Measurements from ENCODE around the gene ARPC2. TPM values are rescaled to one million over a fixed set of nuclear protein-coding genes. Genes with fewer than 3 reads are reported as not detected.
A peak's percentile ranks its signal among the peaks of the same experiment; 100 is the strongest.

The ARPC2 gene
- total RNA-seq, 4 donors from 2014 or later, result 181 to 231 (median 193) TPM

GRCh38 chr2:218291318-218292047 is 74.5 kb downstream of the ARPC2 start:
- no peaks in the 10 kb centered on the region for H3K27me3 ChIP-seq
- intact Hi-C loops (cut with DNase I; ENCODE audit: low total_unique reads), result loop anchor here (1.0 to 5.0 kb wide), 4 partner anchors 19 to 366 kb away; partner anchors contain the start of genes BCS1L, CNOT9, USP37 and ZNF142
- ATAC-seq (peak; percentile 3 to 5), DNase-seq (peak in 1 of 2 donors; percentile 40)
- H3K36me3 ChIP-seq, result no peaks in the 10 kb centered on the region
- peak overlapping the region; percentile 71 to 100 (median 96) for H3K4me3 ChIP-seq
- in situ Hi-C loops (cut with MboI; ENCODE audit: low sequenced_read_pairs in 4 of 4), result loop anchor here in 3 of 4 donors (25.0 kb wide), 1 partner anchor 371 kb away; the partner anchor contains the start of genes BCS1L (in 3 of the 3), RNF25 (in 3 of the 3), STK36 (in 3 of the 3) and ZNF142 (in 3 of the 3)
- TF ChIP-seq POLR2A (IDR thresholded peaks at IDR 0.05) (no peak), CTCF (IDR thresholded peaks at IDR 0.05 in 4 of 5, conservative IDR thresholded peaks at IDR 0.05 in 1 of 5) (no peak)
- H3K4me1 ChIP-seq, result peaks cover 45 to 57% of the 10 kb centered on the region in 2 donors
- no peaks in the 10 kb centered on the region for H3K9me3 ChIP-seq
- peak overlapping the region; percentile 93 to 100 (median 98) for H3K27ac ChIP-seq

GRCh38 chr2:218292048-218293014 is 75.3 kb downstream of the ARPC2 start, which contains the start of gene TMBIM1:
TSS of gene TMBIM1 (minus strand) at chr2:218292503. CDS start at chr2:218282141, 10,362 bp downstream.
- TF ChIP-seq CTCF (IDR thresholded peaks at IDR 0.05 in 4 of 5, conservative IDR thresholded peaks at IDR 0.05 in 1 of 5), result peak; percentile 75 to 100 (median 98)
- TF ChIP-seq POLR2A (IDR thresholded peaks at IDR 0.05), result peak; percentile 89 to 95
- Histone ChIP-seq H3K36me3 (no peaks in the 10 kb centered on the region), H3K27ac (peak within 1 kb of the TSS; percentile 93 to 100 (median 98)), H3K4me1 (peaks cover 43 to 48% of the 10 kb centered on the region in 2 donors), H3K4me3 (peak within 1 kb of the TSS; percentile 71 to 100 (median 96)), H3K27me3 (no peaks in the 10 kb centered on the region), H3K9me3 (no peaks in the 10 kb centered on the region)
- in situ Hi-C loops (cut with MboI; ENCODE audit: low sequenced_read_pairs in 4 of 4), result loop anchor here in 3 of 4 donors (25.0 kb wide), 1 partner anchor 370 kb away; the partner anchor contains the start of genes BCS1L (in 3 of the 3), RNF25 (in 3 of the 3), STK36 (in 3 of the 3) and ZNF142 (in 3 of the 3)
- intact Hi-C loops (cut with DNase I; ENCODE audit: low total_unique reads), result loop anchor here (1.0 to 5.0 kb wide), 3 partner anchors 104 to 365 kb away; partner anchors contain the start of genes BCS1L, CNOT9, USP37 and ZNF142
- ATAC-seq (peak; percentile 74 to 83), DNase-seq (peak; percentile 56 to 78)

- TF ChIP-seq CTCF (IDR thresholded peaks at IDR 0.05 in 4 of 5, conservative IDR thresholded peaks at IDR 0.05 in 1 of 5) (no peak), POLR2A (IDR thresholded peaks at IDR 0.05) (no peak)
- no peak for ATAC-seq
- peaks cover 28 to 34% of the 10 kb centered on the region in 2 donors for H3K4me1 ChIP-seq
- no peak overlapping the region for H3K4me3 ChIP-seq
- in situ Hi-C loops (cut with MboI; ENCODE audit: low sequenced_read_pairs in 4 of 4), result loop anchor here in 3 of 4 donors (25.0 kb wide), 1 partner anchor 368 kb away; the partner anchor contains the start of genes BCS1L (in 3 of the 3), RNF25 (in 3 of the 3), STK36 (in 3 of the 3) and ZNF142 (in 3 of the 3)
- H3K27ac ChIP-seq, result no peak overlapping the region
- H3K27me3 ChIP-seq, result no peaks in the 10 kb centered on the region
- H3K9me3 ChIP-seq, result no peaks in the 10 kb centered on the region
- intact Hi-C loops (cut with DNase I; ENCODE audit: low total_unique reads), result loop anchor here (5.0 kb wide), 2 partner anchors 273 to 363 kb away; partner anchors contain the start of genes BCS1L, CNOT9, USP37 and ZNF142
- no peak for DNase-seq
- H3K36me3 ChIP-seq, result no peaks in the 10 kb centered on the region
Observed at GRCh38 chr2:218293715-218294429, 76.9 kb downstream of the ARPC2 start.

Measured in gastrocnemius medialis (tissue), 4 donors.